ENCODE results near the gene C1QTNF4.
"Not testable (repeated sequence)": the region's sequence is repeated elsewhere in the genome, so short reads cannot be mapped to it uniquely, and the experiment has no call there.

C1QTNF4 gene

DNA sequence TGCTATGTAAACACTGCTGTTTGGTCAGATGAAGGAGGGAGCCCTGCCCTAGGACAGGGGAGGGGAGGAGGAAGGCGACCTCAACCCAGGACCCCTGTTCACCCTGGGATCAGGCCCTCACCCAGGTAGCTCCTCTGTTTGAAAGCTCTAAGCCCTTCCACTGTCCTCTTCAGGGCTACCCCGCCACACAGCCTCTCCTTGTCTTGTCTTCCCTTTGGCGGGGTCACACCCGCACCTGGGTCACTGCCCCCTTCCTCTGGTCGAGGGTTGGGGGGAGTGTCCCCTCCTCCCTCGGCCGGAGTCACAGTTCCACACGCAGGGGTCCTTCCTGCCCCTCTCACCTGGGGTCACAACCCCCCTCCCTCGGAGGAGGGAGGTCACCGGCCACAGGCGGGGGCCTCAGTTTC, 29.3 kb downstream of the C1QTNF4 start:
- DNase-seq = no peak

DNA sequence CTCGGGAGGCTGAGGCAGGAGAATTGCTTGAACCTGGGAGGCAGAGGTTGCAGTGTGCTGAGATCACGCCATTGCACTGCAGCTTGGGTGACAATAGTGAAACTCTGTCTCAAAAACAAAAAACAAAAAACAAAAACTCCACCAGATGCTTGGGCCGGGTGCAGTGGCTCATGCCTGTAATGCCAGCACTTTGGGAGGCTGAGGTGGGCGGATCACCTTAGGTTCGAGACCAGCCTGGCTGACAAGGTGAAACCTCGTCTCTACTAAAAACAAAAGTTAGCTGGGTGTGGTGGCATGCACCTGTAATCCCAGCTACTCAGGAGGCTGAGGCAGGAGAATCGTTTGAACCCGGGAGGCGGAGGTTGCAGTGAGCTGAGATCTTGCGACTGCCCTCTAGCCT, 29.8 kb downstream of the C1QTNF4 start:
- not testable (repeated sequence) for DNase-seq

- DNase-seq = not testable (repeated sequence)
Measured at GRCh38 chr11:47562393-47562792, 31.8 kb downstream of the C1QTNF4 start.

- DNase-seq = no peak
Measured at GRCh38 chr11:47560426-47560825, 33.8 kb downstream of the C1QTNF4 start.

DNA sequence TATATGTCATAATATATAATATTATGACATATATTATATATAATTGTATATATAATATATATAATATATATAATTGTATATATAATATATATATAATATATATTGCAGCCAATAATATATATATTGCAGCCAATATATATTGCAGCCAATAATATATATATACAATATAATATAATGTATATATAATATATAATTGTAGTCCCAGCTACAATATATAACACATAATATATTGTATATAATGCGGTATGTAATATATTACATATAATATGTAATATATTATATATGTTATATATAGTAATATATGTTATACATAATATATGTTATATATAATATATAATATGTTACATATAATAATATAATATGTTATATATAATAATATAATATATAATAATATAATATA, 35.5 kb downstream of the C1QTNF4 start:
- DNase-seq = no peak

DNA sequence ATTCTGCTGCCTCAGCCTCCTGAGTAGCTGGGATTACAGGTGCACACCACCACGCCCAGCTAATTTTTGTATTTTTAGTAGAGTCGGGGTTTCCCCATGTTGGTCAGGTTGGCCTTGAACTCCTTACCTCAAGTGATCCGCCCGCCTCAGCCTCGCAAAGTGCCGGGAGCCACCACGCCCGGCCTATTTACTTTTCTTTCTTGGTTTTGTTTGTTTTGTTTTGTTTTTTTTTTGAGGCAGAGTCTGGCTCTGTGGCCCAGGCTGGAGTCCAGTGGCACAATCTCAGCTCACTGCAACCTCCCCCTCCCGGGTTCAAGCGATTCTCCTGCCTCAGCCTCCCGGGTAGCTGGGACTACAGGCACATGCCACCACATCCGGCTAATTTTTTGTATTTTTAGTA, 37.2 kb downstream of the C1QTNF4 start:
- DNase-seq = not testable (repeated sequence)

GRCh38 chr11:47553406-47553743, 40.8 kb downstream of the C1QTNF4 start:
- no peak for DNase-seq

- peak; percentile 94 for DNase-seq
Measured at GRCh38 chr11:47552566-47553405, 41.4 kb downstream of the C1QTNF4 start, which contains the start of gene CELF1. Gene CELF1, minus strand, starts transcription at chr11:47553132. Its CDS starts 53,609 bp downstream, at chr11:47499523.

DNA sequence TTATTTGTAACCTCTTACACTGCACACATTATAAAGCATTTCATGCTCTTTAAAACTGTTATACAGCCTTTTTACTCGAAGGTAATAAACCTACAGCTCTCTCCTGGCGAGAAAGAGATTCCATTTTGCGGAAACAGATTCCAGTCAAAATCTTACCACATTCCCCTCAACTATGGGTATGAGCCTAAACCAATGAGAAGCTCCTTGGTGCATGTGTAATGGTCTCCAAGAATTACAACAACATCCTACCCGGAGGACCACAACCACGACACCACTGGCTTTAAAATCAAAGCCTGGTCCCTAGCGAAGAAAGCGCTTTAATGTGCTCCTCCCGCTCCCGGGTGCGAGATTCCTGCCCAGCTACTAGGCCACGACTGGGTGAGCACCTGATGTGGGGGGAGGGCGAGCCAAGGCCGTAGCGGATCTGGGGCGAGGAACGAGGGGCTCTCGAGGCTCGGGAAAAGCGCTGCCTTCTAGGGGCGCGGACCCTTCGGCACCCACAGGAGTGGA, 42.1 kb downstream of the C1QTNF4 start:
- no peak for DNase-seq

DNA sequence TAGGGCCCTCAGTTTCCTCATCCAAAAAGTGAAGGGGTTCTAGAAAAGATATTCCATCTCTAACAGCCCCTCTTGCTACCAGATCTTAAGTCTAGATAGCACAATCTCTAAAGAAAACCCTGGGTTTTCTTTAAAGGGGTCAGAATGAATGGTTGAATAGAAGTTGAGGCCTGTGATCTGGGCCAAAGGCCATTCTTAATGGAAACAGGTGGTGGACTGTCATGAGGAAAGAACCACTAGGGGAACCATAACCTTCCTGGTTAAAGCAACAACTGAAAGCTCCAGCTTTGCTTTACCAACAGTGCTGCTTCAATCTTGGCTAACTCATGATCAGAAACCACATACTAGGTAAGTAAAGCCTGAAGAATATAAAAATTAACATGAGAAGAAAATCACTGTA, 43.1 kb downstream of the C1QTNF4 start:
- DNase-seq = no peak

DNA sequence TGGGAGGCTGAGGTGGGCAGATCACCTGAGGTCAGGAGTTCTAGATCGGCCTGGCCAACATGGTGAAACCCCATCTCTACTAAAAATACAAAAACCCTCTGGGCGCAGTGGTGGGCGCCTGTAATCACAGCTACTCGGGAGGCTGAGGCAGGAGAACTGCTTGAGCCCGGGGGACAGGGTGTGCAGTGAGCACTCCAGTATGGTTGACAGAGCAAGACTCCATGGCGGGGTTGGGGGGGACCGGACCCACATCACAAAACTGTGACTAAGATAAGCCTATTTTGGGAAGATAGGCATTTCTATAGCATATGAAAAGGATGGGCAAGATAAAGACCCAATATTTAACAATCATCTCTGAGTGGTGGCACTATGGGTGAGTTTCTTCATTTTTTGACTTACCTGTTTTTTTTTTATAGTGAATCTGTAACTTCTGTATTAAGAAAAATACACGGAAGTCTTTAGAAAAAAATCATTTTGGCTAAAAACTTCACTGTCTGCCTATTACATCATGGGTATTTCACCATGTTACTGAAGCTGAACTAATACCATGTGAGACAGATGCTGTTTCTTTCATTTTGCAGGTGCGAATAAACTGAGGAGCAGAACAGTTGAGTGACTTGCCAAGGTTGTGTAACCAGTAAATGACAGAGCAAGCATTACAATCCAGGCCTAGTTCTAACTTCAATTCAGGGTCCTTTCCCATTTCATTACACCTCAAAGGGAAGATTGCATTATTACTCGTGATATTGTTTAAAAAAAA, 43.7 kb downstream of the C1QTNF4 start:
- no peak for DNase-seq

- DNase-seq = not testable (repeated sequence)
Measured at GRCh38 chr11:47546274-47546673, 47.9 kb downstream of the C1QTNF4 start.

GRCh38 chr11:47545298-47545697, 48.9 kb downstream of the C1QTNF4 start:
- no peak for DNase-seq

- no peak for DNase-seq
Measured at GRCh38 chr11:47541070-47541469, 53.1 kb downstream of the C1QTNF4 start.

DNA sequence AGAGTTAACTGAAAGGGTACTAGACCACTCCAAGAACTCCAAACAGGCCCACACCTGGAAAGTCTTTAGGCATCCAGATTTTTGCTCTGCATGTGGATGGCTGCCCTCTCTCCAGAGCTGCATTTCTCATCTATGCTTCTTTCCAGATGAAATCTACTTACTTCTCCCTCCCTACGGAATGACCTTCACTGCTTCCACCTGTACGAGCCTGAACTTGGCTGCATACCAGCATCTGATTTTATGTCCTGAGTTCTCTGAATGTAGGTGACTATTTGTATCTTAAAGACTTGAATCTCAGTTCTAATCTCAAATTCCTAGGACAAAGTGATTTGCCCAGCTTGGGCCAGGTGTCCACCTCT, 54.6 kb downstream of the C1QTNF4 start:
- DNase-seq = no peak
